H1 (cell line): Measurements from ENCODE around the gene HSPA5. TPM values are rescaled to one million over a fixed set of nuclear protein-coding genes. Genes with fewer than 3 reads are reported as not detected.

Source experiments
- CTCF ChIA-PET: fragments of 300-600 bp; sonication (Branson Sonifier 250); formaldehyde crosslinking; loops from one replicate; lab custom pipeline; 2021; ENCODE audit not compliant: partially characterized antibody; lab: Charles Lee
- POLR2A ChIA-PET: fragments of 300-600 bp; sonication (Branson Sonifier 250); formaldehyde crosslinking; loops from one replicate; lab custom pipeline; 2021; ENCODE audit warnings: inconsistent platforms; ENCODE audit not compliant: partially characterized antibody; lab: Charles Lee
- DNase-seq, 2 experiments: peaks; one replicate each; pipeline versions ENCODE4 v3.0.0 to v3.0.0-alpha.2; 2010 to 2022; ENCODE audit warnings: low spot score in 2 of 2, low read depth in 1 of 2, mixed read lengths in 1 of 2
- FAIRE-seq: peaks from 2 replicates; lab custom pipeline; 2011; peaks lifted over from hg19 to GRCh38; lab: Jason Lieb, UNC
- H2AFZ ChIP-seq: 2 replicates; pipeline ENCODE4 v1.8.1; 2012; ENCODE audit warnings: low read length, inconsistent platforms
- H2AK5ac ChIP-seq: 2 replicates; pipeline ENCODE4 v1.6.1; 2013; ENCODE audit warnings: low read depth, low read length
- H2BK120ac ChIP-seq: replicated peaks from 2 replicates; pipeline ENCODE3; 2013; ENCODE audit warnings: low read depth, low read length, inconsistent platforms
- H2BK12ac ChIP-seq: 2 replicates; pipeline ENCODE4 v1.6.1; 2013; ENCODE audit warnings: low read depth, low read length
- H2BK15ac ChIP-seq: 2 replicates; pipeline ENCODE4 v1.6.1; 2013; ENCODE audit warnings: low read length
- H2BK20ac ChIP-seq: 2 replicates; pipeline ENCODE4 v1.6.1; 2013; ENCODE audit warnings: low read length
- H2BK5ac ChIP-seq: 2 replicates; pipeline ENCODE4 v1.6.1; 2013; ENCODE audit warnings: low read depth, low read length
- H3K14ac ChIP-seq: 2 replicates; pipeline ENCODE4 v1.6.1; 2013; ENCODE audit warnings: inconsistent platforms; ENCODE audit not compliant: insufficient read length
- H3K18ac ChIP-seq: 2 replicates; pipeline ENCODE4 v1.6.1; 2013; ENCODE audit warnings: low read length; ENCODE audit errors: extremely low read depth
- H3K23ac ChIP-seq: 2 replicates; pipeline ENCODE4 v1.6.1; 2013; ENCODE audit warnings: inconsistent platforms; ENCODE audit not compliant: insufficient read length
- H3K23me2 ChIP-seq: 2 replicates; pipeline ENCODE4 v1.6.1; 2013; ENCODE audit warnings: low read depth, low read length
- H3K27ac ChIP-seq: 2 replicates; pipeline ENCODE4 v1.6.1; 2011; ENCODE audit warnings: low read depth, low read length, inconsistent platforms
- H3K27me3 ChIP-seq, 4 experiments: replicated peaks in 1 of 4; 1 replicate in 1 of 4; 2 replicates in 3 of 4; pipeline versions ENCODE4 v1.6.1 to v1.8.1; 2011 to 2013; ENCODE audit warnings: low read length in 3 of 4, mild to moderate bottlenecking in 3 of 4, inconsistent platforms in 2 of 4, mixed read lengths in 2 of 4, moderate library complexity in 1 of 4; ENCODE audit not compliant: control insufficient read depth in 3 of 4, insufficient read depth in 3 of 4; ENCODE audit errors: extremely low read depth in 1 of 4
- H3K36me3 ChIP-seq, 4 experiments: 2 replicates each; pipeline versions ENCODE4 v1.6.1 to v1.8.1; 2011 to 2013; ENCODE audit warnings: mild to moderate bottlenecking in 4 of 4, low read length in 3 of 4, moderate library complexity in 2 of 4, control low read depth in 1 of 4, inconsistent platforms in 1 of 4; ENCODE audit not compliant: insufficient read depth in 4 of 4, control insufficient read depth in 2 of 4
- H3K4ac ChIP-seq: replicated peaks from 2 replicates; pipeline ENCODE3; 2013; ENCODE audit warnings: low read length, low read depth, mixed read lengths, inconsistent platforms; ENCODE audit not compliant: insufficient read length
- H3K4me1 ChIP-seq, 4 experiments: replicated peaks in 1 of 4; 1 replicate in 1 of 4; 2 replicates in 3 of 4; pipeline versions ENCODE4 v1.6.1 to v1.8.1; 2011 to 2013; ENCODE audit warnings: low read length in 3 of 4, inconsistent platforms in 2 of 4, mixed read lengths in 1 of 4; ENCODE audit not compliant: insufficient read depth in 4 of 4, control insufficient read depth in 3 of 4
- H3K4me2 ChIP-seq, 2 experiments: 2 replicates each; pipeline versions ENCODE4 v1.6.1 to v1.8.1; 2011 to 2013; ENCODE audit warnings: low read depth in 2 of 2, low read length in 2 of 2, control low read depth in 1 of 2, inconsistent platforms in 1 of 2, mild to moderate bottlenecking in 1 of 2; ENCODE audit not compliant: insufficient read depth in 1 of 2
- H3K4me3 ChIP-seq, 4 experiments: fragments of 200-600, 300-600 bp in 1 of 4; sonication (generic), shearing (Covaris generic), sonication (Bioruptor Twin) in 1 of 4; 2 replicates each; pipeline versions ENCODE4 v1.5.1 to v1.8.1; 2011 to 2016; ENCODE audit warnings: low read length in 4 of 4, low read depth in 3 of 4, control low read depth in 2 of 4, inconsistent platforms in 2 of 4, mild to moderate bottlenecking in 2 of 4, mixed read lengths in 1 of 4, moderate library complexity in 1 of 4; ENCODE audit not compliant: insufficient read depth in 2 of 4; ENCODE audit errors: extremely low read depth in 1 of 4
- H3K56ac ChIP-seq: replicated peaks from 2 replicates; pipeline ENCODE3; 2013; ENCODE audit warnings: low read depth, mild to moderate bottlenecking, mixed read lengths, low read length, inconsistent platforms; ENCODE audit not compliant: insufficient read length
- H3K79me1 ChIP-seq: 2 replicates; pipeline ENCODE4 v1.6.1; 2013; ENCODE audit warnings: low read depth, low read length, control low read depth
- H3K79me2 ChIP-seq, 2 experiments: 2 replicates each; pipeline versions ENCODE4 v1.6.1 to v1.8.1; 2012 to 2013; ENCODE audit warnings: low read length in 2 of 2, mild to moderate bottlenecking in 2 of 2, inconsistent platforms in 1 of 2; ENCODE audit not compliant: insufficient read depth in 2 of 2, control insufficient read depth in 1 of 2
- H3K9ac ChIP-seq, 4 experiments: replicated peaks in 1 of 4; 1 replicate in 1 of 4; 2 replicates in 3 of 4; pipeline versions ENCODE4 v1.6.1 to v1.8.1; 2011 to 2013; ENCODE audit warnings: low read depth in 3 of 4, low read length in 3 of 4, control low read depth in 2 of 4, mild to moderate bottlenecking in 2 of 4, moderate library complexity in 2 of 4, inconsistent platforms in 1 of 4; ENCODE audit errors: extremely low read depth in 1 of 4
- H3K9me3 ChIP-seq, 2 experiments: 2 replicates each; pipeline versions ENCODE4 v1.6.1 to v1.8.1; 2012 to 2013; ENCODE audit warnings: mild to moderate bottlenecking in 2 of 2, moderate library complexity in 2 of 2, control low read depth in 1 of 2, inconsistent platforms in 1 of 2, low read depth in 1 of 2, low read length in 1 of 2, mixed read lengths in 1 of 2; ENCODE audit not compliant: insufficient read depth in 2 of 2
- H4K20me1 ChIP-seq, 2 experiments: replicated peaks in 1 of 2; 2 replicates each; pipeline versions ENCODE3 to v1.8.1; 2011 to 2013; ENCODE audit warnings: inconsistent platforms in 2 of 2, low read length in 2 of 2, mild to moderate bottlenecking in 1 of 2; ENCODE audit not compliant: insufficient read depth in 2 of 2, control insufficient read depth in 1 of 2
- H4K5ac ChIP-seq: 2 replicates; pipeline ENCODE4 v1.6.1; 2013; ENCODE audit warnings: low read length, low read depth, mixed read lengths, inconsistent platforms; ENCODE audit not compliant: insufficient read length
- H4K8ac ChIP-seq: 2 replicates; pipeline ENCODE4 v1.8.0; 2013; ENCODE audit warnings: mild to moderate bottlenecking, moderate library complexity, low read length, inconsistent platforms; ENCODE audit not compliant: insufficient read depth; ENCODE audit errors: extremely low read depth
- H4K91ac ChIP-seq: replicated peaks from 2 replicates; pipeline ENCODE3; 2013; ENCODE audit warnings: low read length, mixed read lengths, inconsistent platforms; ENCODE audit not compliant: insufficient read length
- EZH2 ChIP-seq: fragments of 200-600 bp; sonication (generic); IDR thresholded peaks from 2 replicates; pipeline ENCODE4 v1.7.1; 2012; ENCODE audit warnings: low read depth, mild to moderate bottlenecking, moderate library complexity, low read length, inconsistent platforms; ENCODE audit not compliant: severe bottlenecking
- HDAC2 ChIP-seq, 2 experiments: fragments of 300-600 bp in 1 of 2; sonication (generic) in 1 of 2; IDR thresholded peaks; 2 replicates each; pipeline ENCODE4 v1.6.1; 2011 to 2012; ENCODE audit warnings: low read depth in 2 of 2, low read length in 2 of 2, mild to moderate bottlenecking in 2 of 2, moderate library complexity in 2 of 2, borderline replicate concordance in 1 of 2, inconsistent platforms in 1 of 2
- NRF1 ChIP-seq: IDR thresholded peaks from 2 replicates; pipeline ENCODE4 v1.6.1; 2011; ENCODE audit warnings: mild to moderate bottlenecking, low read depth, low read length, improper control_type of control experiment
- SIRT6 ChIP-seq: IDR thresholded peaks from one replicate; pipeline ENCODE4 v1.7.1; 2012; ENCODE audit warnings: low read length, inconsistent platforms
- WGBS, 2 experiments: shearing (Covaris generic) in 1 of 2; methylation state at CpG; one replicate each; pipeline versions ENCODE4 v1.1.6 to v1.1.7; 2013 to 2015; ENCODE audit warnings: low lambda C conversion rate in 2 of 2, mixed read lengths in 2 of 2, inconsistent platforms in 1 of 2, low coverage in 1 of 2, missing lambda C conversion rate in 1 of 2; ENCODE audit not compliant: insufficient replicate concordance in 2 of 2, insufficient coverage in 1 of 2, insufficient read length in 1 of 2; ENCODE audit errors: extremely low coverage in 1 of 2, missing lambda C conversion rate in 1 of 2; 5-methylcytosine and 5-hydroxymethylcytosine counted together
- polyA plus RNA-seq, 7 experiments: library from polyadenylated mRNA; depleted of rRNA in 3 of 7; stranded (reverse) in 5 of 7; unstranded in 2 of 7; fragments of >200 nt in 5 of 7; fragments of 200-250 nt in 2 of 7; gene quantifications; 1 replicate in 5 of 7; 2 replicates in 1 of 7; 4 replicates in 1 of 7; pipeline versions ENCODE4 v1.2.1 to v1.2.3, GENCODE V29; 2011 to 2013; ENCODE audit warnings: missing spikeins in 2 of 7, mixed read lengths in 2 of 7
- total RNA-seq: library from RNA; stranded (reverse); fragmentation: NEBNext Ultra II Directional; extraction: Animal tissue kit (Norgen Biotek cat#: 25700); gene quantifications from 2 replicates; pipeline ENCODE4 v1.2.1, GENCODE V29; 2021

The HSPA5 gene
- total and polyA plus RNA-seq, 2 of the 8 experiments (the other 6 are each of a cell fraction or from before 2014, with no cell fraction given), result 91.3 to 352 TPM

GRCh38 chr9:125189361-125190289 lies 51.5 kb downstream of the HSPA5 start, which contains the start of gene PPP6C:
Gene PPP6C, minus strand, starts transcription at chr9:125189803. Its CDS starts 85 bp downstream, at chr9:125189718.
- peak; percentile 87 to 97 for DNase-seq
- Histone ChIP-seq H3K79me2 (peaks cover 13 to 48% of the 10 kb centered on the region in 2 experiments), H3K56ac (peak within 1 kb of the TSS; percentile 59), H2BK15ac (no peak within 1 kb of the TSS), H4K20me1 (peaks cover 2 to 3% of the 10 kb centered on the region in 2 experiments), H3K4me2 (peak within 1 kb of the TSS; percentile 71 to 88), H3K4ac (no peak within 1 kb of the TSS), H2BK120ac (no peak within 1 kb of the TSS), H3K9me3 (no peaks in the 10 kb centered on the region), H2BK12ac (no peak within 1 kb of the TSS), H3K4me1 (peaks cover 0 to 3% (median 1%) of the 10 kb centered on the region in 4 experiments; a peak in 1 of 7 replicates), H3K4me3 (peak within 1 kb of the TSS; percentile 95 to 99 (median 96)), H4K8ac (peak within 1 kb of the TSS; percentile 96; the same call in 1 of the 2 replicates), H2AFZ (peak within 1 kb of the TSS; percentile 95), H3K9ac (peak within 1 kb of the TSS; percentile 66 to 87 (median 79)), H3K27ac (peak within 1 kb of the TSS; percentile 80), H4K5ac (peak within 1 kb of the TSS; percentile 94), H3K23me2 (peaks cover 4% of the 10 kb centered on the region; the same call in 1 of the 2 replicates), H3K14ac (no peak within 1 kb of the TSS), H4K91ac (peak within 1 kb of the TSS; percentile 79), H3K23ac (no peak within 1 kb of the TSS), H2BK5ac (peak within 1 kb of the TSS; percentile 66; the same call in 1 of the 2 replicates), H3K36me3 (no peaks in the 10 kb centered on the region), H3K27me3 (no peaks in the 10 kb centered on the region), H3K79me1 (no peaks in the 10 kb centered on the region), H2BK20ac (no peak within 1 kb of the TSS), H3K18ac (peak within 1 kb of the TSS; percentile 60), H2AK5ac (no peak within 1 kb of the TSS)
- POLR2A ChIA-PET, result interaction anchor here (0.6 to 1.4 kb wide), 4 partner anchors 9 to 333 kb away, joined by 3 to 10 read pairs (median 4); no protein-coding TSS in a partner anchor
- CTCF ChIA-PET, result interaction anchor here (0.5 kb wide), 1 partner anchor 65 kb away, joined by 3 read pairs; no protein-coding TSS in a partner anchor
- FAIRE-seq, result no peak
- WGBS, 2 experiments, result 2% methylated on average over 61 of the region's 82 CpGs; no CpG with 5 or more reads in 1 of the 2 experiments
- TF ChIP-seq NRF1 (peak; percentile 73), SIRT6 (no peak), EZH2 (no peak), HDAC2 (IDR thresholded peaks at IDR 0.05; ENCODE audit: borderline replicate concordance in 1 of 2, low read depth in 2 of 2, low read length in 2 of 2) (0 out of 4 replicates have a peak, but pooled peaks of 1 of the 2 experiments have one; percentile 8)
